Measurements from ENCODE around the gene YPEL2.

Gene YPEL2

GRCh38 chr17:59357219-59357697 lies 25.8 kb downstream of the YPEL2 start:
- DNase-seq = no peak

- no peak for DNase-seq
Measured at GRCh38 chr17:59357929-59358328, 26.5 kb downstream of the YPEL2 start.

- DNase-seq = no peak
Measured at GRCh38 chr17:59361386-59361785, 29.9 kb downstream of the YPEL2 start.

GRCh38 chr17:59361916-59362810 lies 30.7 kb downstream of the YPEL2 start:
- no peak for DNase-seq

GRCh38 chr17:59362811-59363205 lies 31.4 kb downstream of the YPEL2 start:
- DNase-seq = no peak

- peak; percentile 85 to 91 for DNase-seq
Measured at GRCh38 chr17:59365383-59365981, 34.0 kb downstream of the YPEL2 start.

GRCh38 chr17:59366040-59366757 lies 34.7 kb downstream of the YPEL2 start:
- peak; percentile 66 to 70 for DNase-seq

GRCh38 chr17:59366773-59367656 lies 35.6 kb downstream of the YPEL2 start:
- DNase-seq = peak in 1 of 2 experiments; percentile 25

GRCh38 chr17:59367657-59368045 lies 36.2 kb downstream of the YPEL2 start:
- DNase-seq = no peak

GRCh38 chr17:59368218-59368857 lies 36.9 kb downstream of the YPEL2 start:
- peak in 1 of 2 experiments; percentile 30 for DNase-seq

- no peak for DNase-seq
Measured at GRCh38 chr17:59369031-59369975, 37.8 kb downstream of the YPEL2 start.

- DNase-seq = peak; percentile 82 to 91
Measured at GRCh38 chr17:59370593-59371299, 39.3 kb downstream of the YPEL2 start.

- DNase-seq = peak in 1 of 2 experiments; percentile 55
Measured at GRCh38 chr17:59371416-59372100, 40.1 kb downstream of the YPEL2 start.

GRCh38 chr17:59372138-59372751 lies 40.8 kb downstream of the YPEL2 start:
- peak in 1 of 2 experiments; percentile 50 for DNase-seq

GRCh38 chr17:59373882-59374495 lies 42.5 kb downstream of the YPEL2 start:
- no peak for DNase-seq

GRCh38 chr17:59374612-59375011 lies 43.2 kb downstream of the YPEL2 start:
- no peak for DNase-seq

- DNase-seq = no peak
Measured at GRCh38 chr17:59375857-59376256, 44.4 kb downstream of the YPEL2 start.

GRCh38 chr17:59376506-59376905 lies 45.1 kb downstream of the YPEL2 start:
- DNase-seq = no peak

Data from NCI-H524 (cell line).